Activated CD4-positive, alpha-beta memory T cell treated with anti-CD3 and anti-CD28 coated beads for 36 hours (primary cell): ENCODE data around the gene MCUB. TPM values are rescaled to one million over a fixed set of nuclear protein-coding genes. Genes with fewer than 3 reads are reported as not detected.

Experiments used
- total RNA-seq, 2 experiments: library from RNA; stranded (reverse); gene quantifications; one replicate each; pipeline ENCODE4 v1.2.3, GENCODE V29; 2021

MCUB gene
- total RNA-seq, 2 experiments from 2014 or later, result 76.7 to 80.5 TPM

Other genes starting within 250 kb of the MCUB start
- gene SEC24B, start 126.4 kb upstream of the MCUB start, total RNA-seq, result 10 to 100 TPM; 24.7 to 25.2 TPM
- 10 to 100 TPM; 18.4 to 29.9 TPM for gene CASP6, start 143.2 kb downstream of the MCUB start, total RNA-seq
- 10 to 100 TPM; 17.9 to 21.6 TPM for gene PLA2G12A, start 169.8 kb downstream of the MCUB start, total RNA-seq
- gene CFI, start 241.8 kb downstream of the MCUB start, total RNA-seq, result under 1 TPM in 1 of 2 experiments, not detected in 1; 0.46 TPM